22Rv1 (cell line): ENCODE results near the gene NRXN3.

Experiments
- H3K27ac ChIP-seq: fragments of 450-650 bp; 2 replicates; pipeline ENCODE4 v1.5.1; 2017
- CTCF ChIP-seq: fragments of 450-650 bp; IDR thresholded peaks from 2 replicates; pipeline ENCODE4 v1.5.1; 2017; ENCODE audit warnings: mild to moderate bottlenecking
- ZFX ChIP-seq: fragments of 450-650 bp; IDR thresholded peaks from 2 replicates; pipeline ENCODE4 v1.6.1; 2017; ENCODE audit warnings: antibody characterized with exemption, borderline replicate concordance

Gene NRXN3

GRCh38 chr14:79596551-79596950 is 1426.4 kb downstream of the NRXN3 start:
- TF ChIP-seq CTCF (no peak), ZFX (no peak)
- no peak overlapping the region for H3K27ac ChIP-seq

GRCh38 chr14:79597566-79597965 is 1427.4 kb downstream of the NRXN3 start:
- no peak overlapping the region for H3K27ac ChIP-seq
- no peak for TF ChIP-seq CTCF
- TF ChIP-seq ZFX = no peak

GRCh38 chr14:79598339-79598738 is 1428.2 kb downstream of the NRXN3 start:
- TF ChIP-seq CTCF (no peak), ZFX (no peak)
- no peak overlapping the region for H3K27ac ChIP-seq

GRCh38 chr14:79599239-79599638 is 1429.1 kb downstream of the NRXN3 start:
- no peak overlapping the region for H3K27ac ChIP-seq
- TF ChIP-seq ZFX = no peak
- TF ChIP-seq CTCF = no peak

- TF ChIP-seq CTCF (no peak), ZFX (no peak)
- no peak overlapping the region for H3K27ac ChIP-seq
Observed at GRCh38 chr14:79600406-79600805, 1430.2 kb downstream of the NRXN3 start.

GRCh38 chr14:79601579-79601978 is 1431.4 kb downstream of the NRXN3 start:
- no peak for TF ChIP-seq CTCF
- no peak for TF ChIP-seq ZFX

GRCh38 chr14:79602045-79602444 is 1431.9 kb downstream of the NRXN3 start:
- H3K27ac ChIP-seq = no peak overlapping the region
- TF ChIP-seq CTCF = no peak
- no peak for TF ChIP-seq ZFX

More at GRCh38 chr14:79601579-79601978, 1431.4 kb downstream of the NRXN3 start:
- no peak overlapping the region for H3K27ac ChIP-seq

- no peak overlapping the region for H3K27ac ChIP-seq
- no peak for TF ChIP-seq ZFX
- TF ChIP-seq CTCF = no peak
Observed at GRCh38 chr14:79602742-79603141, 1432.6 kb downstream of the NRXN3 start.
